ENCODE results near the gene ITGA11. TPM values are rescaled to one million over a fixed set of nuclear protein-coding genes. Genes with fewer than 3 reads are reported as not detected.

ITGA11 gene
- total and polyA plus RNA-seq, 2 of the 4 experiments (the other 2 are of a cell fraction): 4.1 to 6.6 TPM

GRCh38 chr15:68371851-68372250 is 60.1 kb downstream of the ITGA11 start:
- dilution Hi-C loops (cut with HindIII; ENCODE audit: low sequenced_read_pairs, unreplicated experiment) (no loop called here), intact Hi-C loops (cut with micrococcal nuclease) (no loop called here), in situ Hi-C loops (cut with MboI; ENCODE audit: low sequenced_read_pairs) (no loop called here)
- Histone ChIP-seq H3K18ac (ENCODE audit: low read depth, low read length) (no peak overlapping the region), H4K91ac (ENCODE audit: insufficient read depth, low read depth, low read length) (no peak overlapping the region), H4K8ac (ENCODE audit: low read depth in 2 of 2, low read length in 2 of 2) (no peak overlapping the region), H3K9ac (ENCODE audit: low read depth, low read length) (no peak overlapping the region), H2AFZ (replicated peaks; ENCODE audit: low read length, poor library complexity) (no peak overlapping the region), H3K9me1 (ENCODE audit: insufficient read depth, low read length) (peaks cover 13% of the 10 kb centered on the region), H4K20me1 (ENCODE audit: insufficient read depth, low read length) (no peaks in the 10 kb centered on the region), H2BK15ac (ENCODE audit: low read depth, low read length) (no peak overlapping the region), H3K27ac (ENCODE audit: insufficient read depth, low read length) (no peak overlapping the region), H3K9me3 (ENCODE audit: control insufficient read depth, insufficient read depth, low read length) (no peaks in the 10 kb centered on the region), H2BK5ac (ENCODE audit: low read depth, low read length, poor library complexity, severe bottlenecking) (no peak overlapping the region), H3K56ac (ENCODE audit: extremely low read depth, insufficient read depth, low read length) (no peak overlapping the region), H2BK120ac (ENCODE audit: low read depth, low read length) (no peak overlapping the region), H3K4me1 (ENCODE audit: control insufficient read depth, insufficient read depth, low read length) (peaks cover 9% of the 10 kb centered on the region), H2AK9ac (replicated peaks; ENCODE audit: low read depth, low read length, poor library complexity) (no peak overlapping the region), H3K4me2 (ENCODE audit: low read depth, low read length) (no peak overlapping the region), H3K27me3 (ENCODE audit: control insufficient read depth, insufficient read depth, low read length) (no peaks in the 10 kb centered on the region), H2BK20ac (ENCODE audit: low read depth, low read length) (no peak overlapping the region), H3K4me3 (ENCODE audit: insufficient read depth, low read depth, low read length) (no peak overlapping the region), H3K36me3 (ENCODE audit: control insufficient read depth, insufficient read depth, low read length) (peaks cover 3% of the 10 kb centered on the region; the same call in 1 of the 2 replicates), H3K4ac (ENCODE audit: low read depth, low read length) (no peak overlapping the region), H3K23ac (ENCODE audit: low read depth, low read length) (no peak overlapping the region), H2AK5ac (ENCODE audit: low read depth, low read length) (no peak overlapping the region), H3K79me1 (ENCODE audit: low read depth in 1 of 2, low read length in 2 of 2) (no peaks in the 10 kb centered on the region), H4K5ac (ENCODE audit: low read depth, low read length) (no peak overlapping the region), H3K14ac (replicated peaks; ENCODE audit: low read depth, low read length) (no peak overlapping the region)
- ATAC-seq (ENCODE audit: low read depth): no peak
- TF ChIP-seq RCOR1 (IDR thresholded peaks at IDR 0.05; ENCODE audit: insufficient replicate concordance, low read length): no peak
- TF ChIP-seq POLR2A (IDR thresholded peaks at IDR 0.05; ENCODE audit: low read depth, low read length): no peak
- no peak for TF ChIP-seq MAFK (IDR thresholded peaks at IDR 0.05; ENCODE audit: low read depth, low read length)
- no peak for TF ChIP-seq NFE2L2 (IDR thresholded peaks at IDR 0.05; ENCODE audit: low read depth, low read length)
- TF ChIP-seq MAZ (IDR thresholded peaks at IDR 0.05; ENCODE audit: borderline replicate concordance, low read depth, low read length): no peak
- no peak for TF ChIP-seq MXI1 (IDR thresholded peaks at IDR 0.05; ENCODE audit: borderline replicate concordance, low read depth, low read length)
- no peak for TF ChIP-seq CHD1 (IDR thresholded peaks at IDR 0.05; ENCODE audit: low read depth, low read length)
- TF ChIP-seq SMC3 (IDR thresholded peaks at IDR 0.05; ENCODE audit: low read depth, low read length): no peak
- TF ChIP-seq BHLHE40 (IDR thresholded peaks at IDR 0.05; ENCODE audit: low read depth, low read length): no peak
- no peak for TF ChIP-seq FOS (IDR thresholded peaks at IDR 0.05; ENCODE audit: low read depth, low read length)
- no peak for TF ChIP-seq USF2 (IDR thresholded peaks at IDR 0.05; ENCODE audit: low read depth, low read length)
- no peak for TF ChIP-seq CEBPB (IDR thresholded peaks at IDR 0.05; ENCODE audit: low read depth, low read length)
- TF ChIP-seq RAD21 (IDR thresholded peaks at IDR 0.05; ENCODE audit: low read length): no peak
- DNase-seq: no peak
- no TSS peak for BruUV-seq (replicated peaks)
- 100% methylated on average over 2 of the region's 4 CpGs; no CpG with 5 or more reads in 1 of the 2 experiments for WGBS, 2 experiments (ENCODE audit: extremely low coverage in 2 of 2, insufficient read length in 1 of 2)
- CTCF ChIA-PET: no interaction called here
- POLR2A ChIA-PET (ENCODE audit: unreplicated experiment): no interaction called here

Measured in IMR-90 (cell line).